Astrocyte (in vitro differentiated cells and primary cell): ENCODE results near the gene TEAD1. TPM values are rescaled to one million over a fixed set of nuclear protein-coding genes. Genes with fewer than 3 reads are reported as not detected.
A peak's percentile ranks its signal among the peaks of the same experiment; 100 is the strongest.

Source experiments
- DNase-seq: peaks from one replicate; pipeline ENCODE4 v3.0.0-alpha.2; 2010; ENCODE audit warnings: low read depth
- FAIRE-seq: peaks from 2 replicates; lab custom pipeline; 2011; peaks lifted over from hg19 to GRCh38; lab: Jason Lieb, UNC
- H2AFZ ChIP-seq: 2 replicates; pipeline ENCODE4 v1.6.0; 2012; ENCODE audit warnings: low read depth, low read length, inconsistent platforms
- H3K27ac ChIP-seq: 2 replicates; pipeline ENCODE4 v1.5.1; 2011; ENCODE audit warnings: low read depth, low read length, inconsistent platforms
- H3K27me3 ChIP-seq: 2 replicates; pipeline ENCODE4 v1.6.0; 2011; ENCODE audit warnings: low read length, inconsistent platforms; ENCODE audit not compliant: insufficient read depth
- H3K36me3 ChIP-seq: 2 replicates; pipeline ENCODE4 v1.5.1; 2011; ENCODE audit warnings: low read length, inconsistent platforms; ENCODE audit not compliant: insufficient read depth
- H3K4me1 ChIP-seq: 2 replicates; pipeline ENCODE4 v1.5.1; 2011; ENCODE audit warnings: low read length, inconsistent platforms; ENCODE audit not compliant: insufficient read depth
- H3K4me2 ChIP-seq: 2 replicates; pipeline ENCODE4 v1.6.0; 2012; ENCODE audit warnings: low read length, inconsistent platforms
- H3K4me3 ChIP-seq: 2 replicates; pipeline ENCODE4 v1.5.1; 2011; ENCODE audit warnings: low read depth, mild to moderate bottlenecking, low read length, inconsistent platforms; ENCODE audit not compliant: insufficient read depth
- H3K79me2 ChIP-seq: 2 replicates; pipeline ENCODE4 v1.6.0; 2012; ENCODE audit warnings: mild to moderate bottlenecking, low read length, inconsistent platforms; ENCODE audit not compliant: insufficient read depth
- H3K9ac ChIP-seq: 2 replicates; pipeline ENCODE4 v1.6.0; 2012; ENCODE audit warnings: mild to moderate bottlenecking, low read length, inconsistent platforms
- H3K9me3 ChIP-seq: 2 replicates; pipeline ENCODE4 v1.5.1; 2012; ENCODE audit warnings: low read depth, mild to moderate bottlenecking, low read length, inconsistent platforms; ENCODE audit not compliant: insufficient read depth
- H4K20me1 ChIP-seq: 2 replicates; pipeline ENCODE4 v1.6.0; 2012; ENCODE audit warnings: low read length, inconsistent platforms; ENCODE audit not compliant: insufficient read depth
- H3K27ac Mint-ChIP-seq: one replicate; pipeline ENCODE4 v1.8.0; 2021; ENCODE audit warnings: mild to moderate bottlenecking, mixed read lengths; ENCODE audit not compliant: unreplicated experiment
- H3K27me3 Mint-ChIP-seq: one replicate; pipeline ENCODE4 v1.8.0; 2021; ENCODE audit warnings: low read depth, mixed read lengths; ENCODE audit not compliant: unreplicated experiment
- H3K36me3 Mint-ChIP-seq: one replicate; pipeline ENCODE4 v1.8.0; 2021; ENCODE audit warnings: low read depth, mixed read lengths; ENCODE audit not compliant: unreplicated experiment
- H3K4me1 Mint-ChIP-seq: one replicate; pipeline ENCODE4 v1.8.0; 2021; ENCODE audit warnings: low read depth, mixed read lengths; ENCODE audit not compliant: unreplicated experiment
- H3K4me3 Mint-ChIP-seq: one replicate; pipeline ENCODE4 v1.8.0; 2021; ENCODE audit warnings: mild to moderate bottlenecking, moderate library complexity, mixed read lengths; ENCODE audit not compliant: unreplicated experiment
- H3K9me3 Mint-ChIP-seq: one replicate; pipeline ENCODE4 v1.8.0; 2021; ENCODE audit warnings: mild to moderate bottlenecking, mixed read lengths; ENCODE audit not compliant: unreplicated experiment
- CTCF ChIP-seq: IDR thresholded peaks from 2 replicates; pipeline ENCODE4 v1.5.1; 2011; ENCODE audit warnings: low read depth, mild to moderate bottlenecking, inconsistent platforms, low read length, moderate library complexity; ENCODE audit not compliant: insufficient read depth
- EZH2 ChIP-seq: IDR thresholded peaks from 2 replicates; pipeline ENCODE4 v1.6.1; 2012; ENCODE audit warnings: mild to moderate bottlenecking, low read length, inconsistent platforms; ENCODE audit not compliant: insufficient read depth
- total RNA-seq: library from RNA; stranded (reverse); gene quantifications from 2 replicates; pipeline ENCODE4 v1.2.1, GENCODE V29; 2021

The TEAD1 gene
- total RNA-seq, 1 donor from 2014 or later = 149 TPM

DNA sequence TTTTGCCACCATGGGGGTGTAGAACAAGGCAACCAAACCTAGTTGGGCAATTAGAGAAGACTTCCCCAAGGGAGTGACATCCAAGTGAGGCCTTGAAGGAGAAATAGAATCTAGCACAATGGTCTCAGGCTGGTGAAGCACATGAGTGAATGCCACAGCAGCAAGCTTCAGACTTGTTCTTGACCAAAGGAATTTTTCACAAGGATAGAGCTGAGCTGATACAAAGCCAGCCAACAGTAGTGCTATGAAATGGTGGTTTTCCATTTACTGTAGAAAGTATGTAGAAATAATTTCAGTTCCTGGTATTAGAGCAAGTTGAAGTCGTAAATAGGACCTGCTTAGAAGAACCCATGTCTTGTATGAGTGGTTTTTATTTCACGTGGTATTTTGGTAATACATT, 186.6 kb downstream of the TEAD1 start:
- H3K9me3 Mint-ChIP-seq = no peaks in the 10 kb centered on the region
- Histone ChIP-seq H2AFZ (no peak overlapping the region), H3K27me3 (no peaks in the 10 kb centered on the region), H3K27ac (no peak overlapping the region), H3K4me1 (peaks cover 30% of the 10 kb centered on the region), H3K79me2 (peaks cover 59% of the 10 kb centered on the region), H3K36me3 (peaks cover 2% of the 10 kb centered on the region), H3K9me3 (no peaks in the 10 kb centered on the region), H4K20me1 (peaks cover 63% of the 10 kb centered on the region), H3K9ac (no peak overlapping the region), H3K4me2 (no peak overlapping the region), H3K4me3 (no peak overlapping the region)
- DNase-seq (peak; percentile 61), FAIRE-seq (no peak)
- H3K36me3 Mint-ChIP-seq = peaks cover 22% of the 10 kb centered on the region
- no peak overlapping the region for H3K4me3 Mint-ChIP-seq
- peaks cover 58% of the 10 kb centered on the region for H3K4me1 Mint-ChIP-seq
- no peaks in the 10 kb centered on the region for H3K27me3 Mint-ChIP-seq
- TF ChIP-seq EZH2 (no peak), CTCF (no peak)
- H3K27ac Mint-ChIP-seq = peak overlapping the region; percentile 86

DNA sequence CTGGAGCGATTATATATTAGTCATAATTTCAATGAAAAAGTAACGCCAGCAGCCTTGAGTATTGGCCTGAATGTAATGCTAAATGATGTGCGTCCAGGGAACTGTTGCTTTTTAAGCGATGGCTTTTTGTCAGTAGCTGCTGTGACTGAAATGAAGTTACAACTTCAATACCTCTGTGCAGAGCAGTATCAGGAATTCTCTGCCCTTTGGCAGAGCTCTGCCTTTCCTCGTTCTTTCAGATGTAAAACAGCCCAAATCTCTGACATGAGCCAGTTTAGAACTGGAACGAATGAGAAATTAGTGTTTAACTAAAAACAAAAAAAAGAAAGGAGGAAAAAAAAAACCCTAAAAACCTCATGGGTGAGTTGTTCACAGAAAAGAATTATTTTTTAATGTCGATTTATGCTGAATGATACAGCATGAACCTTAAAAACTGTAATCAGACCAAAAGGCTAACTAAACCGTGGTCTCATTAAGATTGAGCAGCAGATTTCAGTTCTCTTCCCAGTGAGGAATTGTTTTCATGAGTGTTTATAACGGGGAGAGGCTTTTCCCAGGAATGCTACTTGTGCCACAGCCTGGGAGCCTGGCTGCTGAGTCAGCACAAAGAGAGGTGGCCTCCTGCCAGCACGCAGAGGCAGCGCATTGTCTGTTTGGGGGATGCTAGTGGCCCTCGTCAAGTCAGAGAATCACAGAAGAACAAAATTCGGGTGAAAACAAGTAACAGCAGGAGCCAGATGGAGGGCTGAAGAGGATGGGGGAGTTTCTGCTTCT, 188.7 kb downstream of the TEAD1 start:
- Mint-ChIP-seq H3K27me3 (no peaks in the 10 kb centered on the region), H3K9me3 (no peaks in the 10 kb centered on the region), H3K27ac (peak overlapping the region; percentile 81), H3K4me1 (peaks cover 55% of the 10 kb centered on the region), H3K36me3 (peaks cover 17% of the 10 kb centered on the region), H3K4me3 (peak overlapping the region; percentile 41)
- no peak overlapping the region for H2AFZ ChIP-seq
- peak overlapping the region; percentile 68 for H3K4me2 ChIP-seq
- TF ChIP-seq CTCF (no peak), EZH2 (no peak)
- H4K20me1 ChIP-seq = peaks cover 56% of the 10 kb centered on the region
- no peaks in the 10 kb centered on the region for H3K27me3 ChIP-seq
- peaks cover 32% of the 10 kb centered on the region for H3K4me1 ChIP-seq
- DNase-seq (peak; percentile 89), FAIRE-seq (peak; percentile 41)
- H3K9me3 ChIP-seq = no peaks in the 10 kb centered on the region
- H3K4me3 ChIP-seq = no peak overlapping the region
- H3K36me3 ChIP-seq = peaks cover 6% of the 10 kb centered on the region
- H3K27ac ChIP-seq = peak overlapping the region; percentile 74
- peak overlapping the region; percentile 71 for H3K9ac ChIP-seq
- peaks cover 58% of the 10 kb centered on the region for H3K79me2 ChIP-seq

DNA sequence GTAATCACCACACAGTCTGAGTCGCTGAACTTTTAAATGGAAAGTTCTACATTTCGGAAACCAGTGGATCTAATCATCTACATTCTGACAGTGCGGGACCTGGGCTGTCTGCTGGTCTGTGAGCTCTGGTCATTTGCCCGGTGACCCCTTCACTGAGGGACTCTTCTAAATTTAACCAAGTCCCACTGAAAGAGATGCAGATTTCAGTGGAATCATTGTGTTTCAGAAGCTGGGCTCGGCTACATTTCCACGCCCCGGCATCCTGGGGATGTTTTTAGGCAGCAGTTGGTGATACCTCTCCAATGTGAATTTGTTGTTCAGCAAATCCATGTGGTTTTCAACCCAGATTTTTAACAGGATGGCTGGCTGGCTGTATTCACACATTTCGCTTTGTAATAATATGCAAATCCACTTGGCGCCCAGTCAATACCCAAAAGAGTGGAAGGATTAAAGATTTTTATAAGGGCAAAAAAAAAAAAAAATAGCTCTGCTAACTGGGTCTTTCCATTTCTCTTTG, 189.4 kb downstream of the TEAD1 start:
- Mint-ChIP-seq H3K27ac (peak overlapping the region; percentile 81), H3K27me3 (no peaks in the 10 kb centered on the region), H3K4me3 (peak overlapping the region; percentile 41), H3K4me1 (peaks cover 60% of the 10 kb centered on the region), H3K9me3 (no peaks in the 10 kb centered on the region), H3K36me3 (peaks cover 22% of the 10 kb centered on the region)
- H3K36me3 ChIP-seq = peaks cover 6% of the 10 kb centered on the region
- peak overlapping the region; percentile 74 for H3K27ac ChIP-seq
- peak overlapping the region; percentile 71 for H3K9ac ChIP-seq
- H3K4me2 ChIP-seq = peak overlapping the region; percentile 68
- peaks cover 54% of the 10 kb centered on the region for H3K79me2 ChIP-seq
- H3K27me3 ChIP-seq = no peaks in the 10 kb centered on the region
- peaks cover 58% of the 10 kb centered on the region for H4K20me1 ChIP-seq
- FAIRE-seq (no peak), DNase-seq (no peak)
- peaks cover 39% of the 10 kb centered on the region for H3K4me1 ChIP-seq
- no peak overlapping the region for H2AFZ ChIP-seq
- H3K4me3 ChIP-seq = no peak overlapping the region
- TF ChIP-seq EZH2 (no peak), CTCF (no peak)
- no peaks in the 10 kb centered on the region for H3K9me3 ChIP-seq
